H7 (cell line): Measurements from ENCODE around the gene CGB7. TPM values are rescaled to one million over a fixed set of nuclear protein-coding genes. Genes with fewer than 3 reads are reported as not detected.

ENCODE experiments used
- total RNA-seq: library from RNA; depleted of rRNA; stranded (reverse); fragments of >200 nt; shearing (Covaris generic); gene quantifications from 2 replicates; pipeline ENCODE4 v1.2.3, GENCODE V29; 2014; rRNA removed

CGB7 gene
- total RNA-seq, 1 experiment from 2014 or later, result not detected

Other genes starting within 250 kb of the CGB7 start
- gene BCAT2, start 246.7 kb downstream of the CGB7 start, total RNA-seq, result 31.5 and 40.0 TPM in 2 replicates
- gene HSD17B14, start 221.3 kb downstream of the CGB7 start, total RNA-seq, result 9.9 and 18.0 TPM in 2 replicates
- 20.6 and 25.6 TPM in 2 replicates for gene PLEKHA4, start 189.1 kb downstream of the CGB7 start, total RNA-seq
- gene PPP1R15A, start 185.3 kb downstream of the CGB7 start, total RNA-seq, result 20.3 and 21.6 TPM in 2 replicates
- 0.52 and 1.1 TPM in 2 replicates for gene TULP2, start 159.0 kb downstream of the CGB7 start, total RNA-seq
- gene NUCB1, start 157.4 kb downstream of the CGB7 start, total RNA-seq, result 173 and 203 TPM in 2 replicates
- gene DHDH, start 124.0 kb downstream of the CGB7 start, total RNA-seq, result not detected in 2 replicates
- 57.8 and 72.6 TPM in 2 replicates for gene BAX, start 102.9 kb downstream of the CGB7 start, total RNA-seq
- gene FTL, start 92.4 kb downstream of the CGB7 start, total RNA-seq, result 2,437 and 3,282 TPM in 2 replicates
- 35.2 and 50.2 TPM in 2 replicates for gene GYS1, start 64.4 kb downstream of the CGB7 start, total RNA-seq
- 256 and 327 TPM in 2 replicates for gene RUVBL2, start 63.9 kb downstream of the CGB7 start, total RNA-seq
- not detected in 2 replicates for gene LHB, start 40.7 kb downstream of the CGB7 start, total RNA-seq
- gene CGB3, start 33.4 kb downstream of the CGB7 start, total RNA-seq, result not detected in 2 replicates
- gene CGB2, start 25.9 kb downstream of the CGB7 start, total RNA-seq, result 1.4 TPM in 1 of 2 replicates, not detected in the other
- gene CGB1, start 20.9 kb downstream of the CGB7 start, total RNA-seq, result not detected in 2 replicates
- not detected in 2 replicates for gene CGB5, start 13.9 kb downstream of the CGB7 start, total RNA-seq
- gene CGB8, start 8.6 kb downstream of the CGB7 start, total RNA-seq, result not detected in 2 replicates
- 0.81 and 1.2 TPM in 2 replicates for gene NTF4, start 7.1 kb upstream of the CGB7 start, total RNA-seq
- gene KCNA7, start 14.9 kb upstream of the CGB7 start, total RNA-seq, result not detected in 2 replicates
- gene SNRNP70, start 27.7 kb upstream of the CGB7 start, total RNA-seq, result 338 and 397 TPM in 2 replicates
- gene LIN7B, start 56.6 kb upstream of the CGB7 start, total RNA-seq, result 2.2 and 4.1 TPM in 2 replicates
- 1.4 and 3.2 TPM in 2 replicates for gene C19orf73, start 61.4 kb upstream of the CGB7 start, total RNA-seq
- gene PPFIA3, start 61.8 kb upstream of the CGB7 start, total RNA-seq, result 21.1 and 23.6 TPM in 2 replicates
- 0.45 and 0.81 TPM in 2 replicates for gene HRC, start 97.6 kb upstream of the CGB7 start, total RNA-seq
- gene TRPM4, start 100.0 kb upstream of the CGB7 start, total RNA-seq, result 10.2 and 12.8 TPM in 2 replicates